ENCODE measurements around the gene PRR33.
A peak's percentile ranks its signal among the peaks of the same experiment; 100 is the strongest.
"Not testable (repeated sequence)": the region's sequence is repeated elsewhere in the genome, so short reads cannot be mapped to it uniquely, and the experiment has no call there.

The PRR33 gene

GRCh38 chr11:1875093-1875850 is 16.4 kb downstream of the PRR33 start:
- DNase-seq (ENCODE audit: low spot score): no peak

GRCh38 chr11:1874441-1875092 is 17.1 kb downstream of the PRR33 start:
- not testable (repeated sequence) for DNase-seq (ENCODE audit: low spot score)

GRCh38 chr11:1873813-1874150 is 17.9 kb downstream of the PRR33 start:
- DNase-seq (ENCODE audit: low spot score): not testable (repeated sequence)

- DNase-seq (ENCODE audit: low spot score): no peak
These were observed 18.5 kb downstream of the PRR33 start for GRCh38 chr11:1873048-1873812.

- DNase-seq (ENCODE audit: low spot score): no peak
These were observed 19.3 kb downstream of the PRR33 start for GRCh38 chr11:1872267-1872985.

- no peak for DNase-seq (ENCODE audit: low spot score)
These were observed 20.2 kb downstream of the PRR33 start for GRCh38 chr11:1871531-1871930.

GRCh38 chr11:1870721-1871466 is 20.8 kb downstream of the PRR33 start:
- DNase-seq (ENCODE audit: low spot score): no peak

- no peak for DNase-seq (ENCODE audit: low spot score)
These were observed 21.4 kb downstream of the PRR33 start for GRCh38 chr11:1870326-1870696.

- DNase-seq (ENCODE audit: low spot score): peak; percentile 64
These were observed 22.0 kb downstream of the PRR33 start for GRCh38 chr11:1869427-1870325.

- no peak for DNase-seq (ENCODE audit: low spot score)
These were observed 22.9 kb downstream of the PRR33 start for GRCh38 chr11:1868636-1869291.

- no peak for DNase-seq (ENCODE audit: low spot score)
These were observed 23.5 kb downstream of the PRR33 start for GRCh38 chr11:1868056-1868635.

- DNase-seq (ENCODE audit: low spot score): no peak
These were observed 24.3 kb downstream of the PRR33 start for GRCh38 chr11:1867381-1867780.

GRCh38 chr11:1866776-1867175 is 24.9 kb downstream of the PRR33 start:
- no peak for DNase-seq (ENCODE audit: low spot score)

- DNase-seq (ENCODE audit: low spot score): no peak
These were observed 25.5 kb downstream of the PRR33 start for GRCh38 chr11:1866226-1866625.

- no peak for DNase-seq (ENCODE audit: low spot score)
These were observed 26.6 kb downstream of the PRR33 start for GRCh38 chr11:1864831-1865665.

- DNase-seq (ENCODE audit: low spot score): no peak
These were observed 27.5 kb downstream of the PRR33 start for GRCh38 chr11:1864231-1864630.

- DNase-seq (ENCODE audit: low spot score): no peak
These were observed 28.1 kb downstream of the PRR33 start for GRCh38 chr11:1863352-1864216.

Measured in D341Med (cell line).